Measurements from ENCODE around the gene KIR2DL3. TPM values are rescaled to one million over a fixed set of nuclear protein-coding genes. Genes with fewer than 3 reads are reported as not detected.

The KIR2DL3 gene
- total RNA-seq, 3 donors from 2014 or later (not counting 1 experiment from before 2014, with no cell fraction given), result 40.7 to 57.3 (median 54.1) TPM

DNA sequence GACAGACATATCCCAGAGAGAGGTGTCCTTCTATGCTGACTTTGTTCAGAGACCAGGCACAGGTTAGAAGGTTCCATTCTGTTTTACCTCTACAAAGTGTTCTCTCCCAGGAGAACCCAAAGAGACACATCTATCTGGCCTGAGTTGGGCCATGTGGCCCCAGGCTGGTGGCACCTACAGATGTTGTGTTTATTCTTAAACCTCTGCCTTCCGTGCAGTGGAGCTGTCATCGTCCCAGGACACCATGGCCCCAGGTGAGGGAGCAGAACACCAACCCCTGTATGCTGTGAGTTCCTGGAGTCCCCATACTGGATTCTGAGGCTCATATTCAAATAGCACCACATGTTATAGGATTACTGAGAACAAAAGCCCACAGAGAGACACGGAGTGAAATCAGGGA, 10.1 kb upstream of the KIR2DL3 start:
- H3K27ac ChIP-seq (ENCODE audit: low read length), result no peak overlapping the region
- no peaks in the 10 kb centered on the region for H3K4me1 ChIP-seq (ENCODE audit: control insufficient read depth, insufficient read depth, low read length)
- intact Hi-C loops (cut with micrococcal nuclease), result no loop called here

DNA sequence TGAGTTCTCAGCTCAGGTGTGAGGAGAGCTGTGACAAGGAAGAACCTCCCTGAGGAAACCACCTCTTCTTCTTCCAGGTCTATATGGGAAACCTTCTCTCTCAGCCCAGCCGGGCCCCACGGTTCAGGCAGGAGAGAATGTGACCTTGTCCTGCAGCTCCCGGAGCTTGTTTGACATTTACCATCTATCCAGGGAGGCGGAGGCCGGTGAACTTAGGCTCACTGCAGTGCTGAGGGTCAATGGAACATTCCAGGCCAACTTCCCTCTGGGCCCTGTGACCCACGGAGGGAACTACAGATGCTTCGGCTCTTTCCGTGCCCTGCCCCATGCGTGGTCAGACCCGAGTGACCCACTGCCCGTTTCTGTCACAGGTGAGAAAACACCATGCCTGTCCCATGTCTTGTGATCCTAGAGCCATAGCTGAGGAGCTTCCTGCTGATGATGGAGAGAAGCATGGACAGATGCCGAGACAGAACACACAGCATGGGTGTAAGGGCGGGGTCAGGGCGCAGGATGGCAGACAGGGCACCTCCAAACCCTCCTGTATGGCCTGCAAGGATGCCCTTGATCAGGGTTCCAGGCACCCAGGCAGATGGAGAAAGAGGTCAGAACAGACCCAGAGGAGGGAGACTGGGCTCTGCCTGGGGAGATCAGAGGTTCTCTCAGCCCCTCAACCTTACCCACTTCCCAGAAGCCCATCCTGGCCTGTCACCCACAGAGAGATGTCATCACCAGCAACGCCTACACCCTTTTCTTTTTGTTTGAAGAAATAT, 8.7 kb upstream of the KIR2DL3 start:
- H3K36me3 ChIP-seq (ENCODE audit: control insufficient read depth, insufficient read depth, low read length), result no peaks in the 10 kb centered on the region
- no peak for DNase-seq
- H3K4me1 ChIP-seq (ENCODE audit: control insufficient read depth, insufficient read depth, low read length), result no peaks in the 10 kb centered on the region
- TF ChIP-seq, protein P1, sequence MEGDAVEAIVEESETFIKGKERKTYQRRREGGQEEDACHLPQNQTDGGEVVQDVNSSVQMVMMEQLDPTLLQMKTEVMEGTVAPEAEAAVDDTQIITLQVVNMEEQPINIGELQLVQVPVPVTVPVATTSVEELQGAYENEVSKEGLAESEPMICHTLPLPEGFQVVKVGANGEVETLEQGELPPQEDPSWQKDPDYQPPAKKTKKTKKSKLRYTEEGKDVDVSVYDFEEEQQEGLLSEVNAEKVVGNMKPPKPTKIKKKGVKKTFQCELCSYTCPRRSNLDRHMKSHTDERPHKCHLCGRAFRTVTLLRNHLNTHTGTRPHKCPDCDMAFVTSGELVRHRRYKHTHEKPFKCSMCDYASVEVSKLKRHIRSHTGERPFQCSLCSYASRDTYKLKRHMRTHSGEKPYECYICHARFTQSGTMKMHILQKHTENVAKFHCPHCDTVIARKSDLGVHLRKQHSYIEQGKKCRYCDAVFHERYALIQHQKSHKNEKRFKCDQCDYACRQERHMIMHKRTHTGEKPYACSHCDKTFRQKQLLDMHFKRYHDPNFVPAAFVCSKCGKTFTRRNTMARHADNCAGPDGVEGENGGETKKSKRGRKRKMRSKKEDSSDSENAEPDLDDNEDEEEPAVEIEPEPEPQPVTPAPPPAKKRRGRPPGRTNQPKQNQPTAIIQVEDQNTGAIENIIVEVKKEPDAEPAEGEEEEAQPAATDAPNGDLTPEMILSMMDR (IDR thresholded peaks at IDR 0.05), result no peak
- H3K36me3 Mint-ChIP-seq, result no peaks in the 10 kb centered on the region
- H3K27ac Mint-ChIP-seq, result no peak overlapping the region
- peaks cover 4% of the 10 kb centered on the region for H3K9me3 ChIP-seq (ENCODE audit: control insufficient read depth, insufficient read depth, low read length)
- no peaks in the 10 kb centered on the region for H3K27me3 ChIP-seq (ENCODE audit: control insufficient read depth, insufficient read depth, low read length)
- intact Hi-C loops (cut with micrococcal nuclease), result no loop called here
- H3K9me3 Mint-ChIP-seq, result peaks cover 0 to 2% of the 10 kb centered on the region in 2 donors
- no peak overlapping the region for H3K4me3 ChIP-seq (ENCODE audit: low read length)
- no peak overlapping the region for H3K4me3 Mint-ChIP-seq
- H3K27ac ChIP-seq (ENCODE audit: low read length), result no peak overlapping the region
- WGBS (ENCODE audit: insufficient coverage), result 67% methylated on average over 14 of the region's 15 CpGs
- H3K4me1 Mint-ChIP-seq, result peaks cover 3 to 20% of the 10 kb centered on the region in 2 donors
- no peak for ATAC-seq
- peaks cover 34 to 50% of the 10 kb centered on the region in 2 donors for H3K27me3 Mint-ChIP-seq (ENCODE audit: low read depth in 2 of 2)

More for the DNA sequence above, 10.1 kb upstream of the KIR2DL3 start:
- 61% methylated on average over 3 of the region's 3 CpGs for WGBS (ENCODE audit: insufficient coverage)
- TF ChIP-seq, protein P1 (IDR thresholded peaks at IDR 0.05), result no peak
- Mint-ChIP-seq H3K27ac (no peak overlapping the region), H3K4me1 (peaks cover 5 to 21% of the 10 kb centered on the region in 2 donors), H3K27me3 (ENCODE audit: low read depth in 2 of 2) (peaks cover 36 to 39% of the 10 kb centered on the region in 2 donors), H3K9me3 (no peaks in the 10 kb centered on the region), H3K36me3 (no peaks in the 10 kb centered on the region), H3K4me3 (no peak overlapping the region)
- ATAC-seq, result no peak
- H3K27me3 ChIP-seq (ENCODE audit: control insufficient read depth, insufficient read depth, low read length), result no peaks in the 10 kb centered on the region
- no peaks in the 10 kb centered on the region for H3K9me3 ChIP-seq (ENCODE audit: control insufficient read depth, insufficient read depth, low read length)
- no peak for DNase-seq
- H3K4me3 ChIP-seq (ENCODE audit: low read length), result no peak overlapping the region
- no peaks in the 10 kb centered on the region for H3K36me3 ChIP-seq (ENCODE audit: control insufficient read depth, insufficient read depth, low read length)

DNA sequence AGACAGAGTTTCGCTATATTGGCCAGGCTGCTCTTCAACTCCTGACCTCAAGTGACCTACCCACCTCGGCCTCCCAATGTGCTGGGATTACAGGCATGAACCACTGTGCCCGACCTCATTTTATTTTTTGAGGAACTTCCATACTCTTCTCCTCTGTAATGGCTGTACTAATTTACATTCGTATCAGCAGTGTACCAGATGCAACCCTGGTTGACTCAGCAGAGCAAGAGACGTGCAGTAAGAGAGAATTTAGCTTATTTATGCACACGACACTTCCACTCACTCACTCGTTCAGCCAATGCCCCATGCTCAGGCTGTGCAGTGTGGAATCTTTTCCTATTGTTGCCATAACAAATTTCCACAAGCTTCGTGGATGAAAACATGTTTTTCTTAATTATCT, 7.1 kb upstream of the KIR2DL3 start:
- Mint-ChIP-seq H3K4me1 (peaks cover 0 to 9% of the 10 kb centered on the region in 2 donors), H3K27ac (no peak overlapping the region), H3K9me3 (peaks cover 0 to 2% of the 10 kb centered on the region in 2 donors), H3K36me3 (no peaks in the 10 kb centered on the region), H3K27me3 (ENCODE audit: low read depth in 2 of 2) (peaks cover 31 to 50% of the 10 kb centered on the region in 2 donors), H3K4me3 (no peak overlapping the region)
- Histone ChIP-seq H3K27ac (ENCODE audit: low read length) (no peak overlapping the region), H3K27me3 (ENCODE audit: control insufficient read depth, insufficient read depth, low read length) (no peaks in the 10 kb centered on the region), H3K36me3 (ENCODE audit: control insufficient read depth, insufficient read depth, low read length) (no peaks in the 10 kb centered on the region), H3K4me3 (ENCODE audit: low read length) (no peak overlapping the region), H3K9me3 (ENCODE audit: control insufficient read depth, insufficient read depth, low read length) (peaks cover 4% of the 10 kb centered on the region), H3K4me1 (ENCODE audit: control insufficient read depth, insufficient read depth, low read length) (no peaks in the 10 kb centered on the region)
- TF ChIP-seq, protein P1 (IDR thresholded peaks at IDR 0.05), result no peak
- intact Hi-C loops (cut with micrococcal nuclease), result no loop called here
- ATAC-seq, result no peak
- DNase-seq, result no peak
- WGBS (ENCODE audit: insufficient coverage), result 66% methylated on average over 8 of the region's 8 CpGs
